ENCODE results near the gene DYNC1H1. TPM values are rescaled to one million over a fixed set of nuclear protein-coding genes. Genes with fewer than 3 reads are reported as not detected.
A peak's percentile ranks its signal among the peaks of the same experiment; 100 is the strongest.
"Not testable (repeated sequence)": the region's sequence is repeated elsewhere in the genome, so short reads cannot be mapped to it uniquely, and the experiment has no call there.

Gene DYNC1H1
- total RNA-seq, 8 experiments from 2014 or later = 424 to 616 (median 552) TPM

- H3K4me3 ChIP-seq = no peak overlapping the region
- WGBS, 10 experiments = 67 to 100% (median 94%) methylated on average over 1 to 4 of the region's 4 CpGs
- no peaks in the 10 kb centered on the region for H3K4me1 ChIP-seq (replicated peaks in 1 of 2)
- in situ Hi-C loops (cut with MboI; ENCODE audit: low pct_unique_long_range_greater_than_20kb in 2 of 9, low sequenced_read_pairs in 9 of 9, unreplicated experiment in 9 of 9) = loop anchor here in 2 of 9 experiments (25.0 kb wide), 1 partner anchor 238 kb away; the partner anchor contains the start of genes MOK (in 2 of the 2) and ZNF839 (in 2 of the 2)
- H3K27ac ChIP-seq = no peak overlapping the region
- no peak for ATAC-seq (replicated peaks in 6 of 8)
These were observed 110.1 kb downstream of the DYNC1H1 start for GRCh38 chr14:102074415-102074964.

GRCh38 chr14:102075155-102075554 is 110.8 kb downstream of the DYNC1H1 start:
- in situ Hi-C loops (cut with MboI; ENCODE audit: low pct_unique_long_range_greater_than_20kb in 2 of 9, low sequenced_read_pairs in 9 of 9, unreplicated experiment in 9 of 9) = no loop called here
- no peaks in the 10 kb centered on the region for H3K4me1 ChIP-seq (replicated peaks in 1 of 2)
- ATAC-seq (replicated peaks in 6 of 8) = peak in 1 of 8 experiments; percentile 2
- H3K27ac ChIP-seq = no peak overlapping the region
- WGBS, 10 experiments = 100% methylated on average over 1 to 2 of the region's 4 CpGs; no CpG with 5 or more reads in 8 of the 10 experiments
- no peak overlapping the region for H3K4me3 ChIP-seq

- peak in 7 of 8 experiments; percentile 4 to 36 (median 17) for ATAC-seq (replicated peaks in 6 of 8)
- H3K27ac ChIP-seq = no peak overlapping the region
- in situ Hi-C loops (cut with MboI; ENCODE audit: low pct_unique_long_range_greater_than_20kb in 2 of 9, low sequenced_read_pairs in 9 of 9, unreplicated experiment in 9 of 9) = no loop called here
- no peak overlapping the region for H3K4me3 ChIP-seq
- 60 to 100% (median 94%) methylated on average over 1 to 4 of the region's 5 CpGs; no CpG with 5 or more reads in 4 of the 10 experiments for WGBS, 10 experiments
- no peaks in the 10 kb centered on the region for H3K4me1 ChIP-seq (replicated peaks in 1 of 2)
These were observed 113.0 kb downstream of the DYNC1H1 start for GRCh38 chr14:102077382-102077709.

- ATAC-seq (replicated peaks in 6 of 8) = peak in 7 of 8 experiments; percentile 2 to 24 (median 6)
- in situ Hi-C loops (cut with MboI; ENCODE audit: low pct_unique_long_range_greater_than_20kb in 2 of 9, low sequenced_read_pairs in 9 of 9, unreplicated experiment in 9 of 9); H3K4me3 ChIP-seq; H3K4me1 ChIP-seq (replicated peaks in 1 of 2); H3K27ac ChIP-seq: not testable (repeated sequence)
- 88 to 100% (median 98%) methylated on average over 1 to 8 of the region's 11 CpGs; no CpG with 5 or more reads in 1 of the 10 experiments for WGBS, 10 experiments
These were observed 114.0 kb downstream of the DYNC1H1 start for GRCh38 chr14:102078361-102078791.

- Histone ChIP-seq H3K4me3 (no peak overlapping the region), H3K4me1 (replicated peaks in 1 of 2) (peaks cover 3 to 5% of the 10 kb centered on the region in 2 donors), H3K27ac (no peak overlapping the region)
- WGBS, 10 experiments = 75 to 100% (median 93%) methylated on average over 1 to 10 of the region's 10 CpGs; no CpG with 5 or more reads in 1 of the 10 experiments
- in situ Hi-C loops (cut with MboI; ENCODE audit: low pct_unique_long_range_greater_than_20kb in 2 of 9, low sequenced_read_pairs in 9 of 9, unreplicated experiment in 9 of 9) = no loop called here
- peak in 7 of 8 experiments; percentile 7 to 35 (median 18) for ATAC-seq (replicated peaks in 6 of 8)
These were observed 114.7 kb downstream of the DYNC1H1 start for GRCh38 chr14:102078831-102079699.

GRCh38 chr14:102079700-102079979 is 115.3 kb downstream of the DYNC1H1 start:
- in situ Hi-C loops (cut with MboI; ENCODE audit: low pct_unique_long_range_greater_than_20kb in 2 of 9, low sequenced_read_pairs in 9 of 9, unreplicated experiment in 9 of 9) = no loop called here
- peaks cover 5 to 10% of the 10 kb centered on the region in 2 donors for H3K4me1 ChIP-seq (replicated peaks in 1 of 2)
- H3K4me3 ChIP-seq = no peak overlapping the region
- no peak overlapping the region for H3K27ac ChIP-seq
- peak in 6 of 8 experiments; percentile 2 to 21 (median 13) for ATAC-seq (replicated peaks in 6 of 8)

GRCh38 chr14:102080183-102081080 is 116.1 kb downstream of the DYNC1H1 start:
- H3K27ac ChIP-seq = no peak overlapping the region
- in situ Hi-C loops (cut with MboI; ENCODE audit: low pct_unique_long_range_greater_than_20kb in 2 of 9, low sequenced_read_pairs in 9 of 9, unreplicated experiment in 9 of 9) = no loop called here
- H3K4me3 ChIP-seq = no peak overlapping the region
- peak in 3 of 8 experiments; percentile 2 to 7 (median 3) for ATAC-seq (replicated peaks in 6 of 8)
- WGBS, 10 experiments = 71 to 100% (median 85%) methylated on average over 2 to 11 of the region's 14 CpGs; no CpG with 5 or more reads in 1 of the 10 experiments
- H3K4me1 ChIP-seq (replicated peaks in 1 of 2) = peaks cover 12 to 18% of the 10 kb centered on the region in 2 donors

- WGBS, 10 experiments = 50 to 100% (median 95%) methylated on average over 1 to 7 of the region's 7 CpGs; no CpG with 5 or more reads in 1 of the 10 experiments
- ATAC-seq (replicated peaks in 6 of 8) = no peak
- H3K27ac ChIP-seq = no peak overlapping the region
- peaks cover 15 to 20% of the 10 kb centered on the region in 2 donors for H3K4me1 ChIP-seq (replicated peaks in 1 of 2)
- H3K4me3 ChIP-seq = no peak overlapping the region
- in situ Hi-C loops (cut with MboI; ENCODE audit: low pct_unique_long_range_greater_than_20kb in 2 of 9, low sequenced_read_pairs in 9 of 9, unreplicated experiment in 9 of 9) = no loop called here
These were observed 117.1 kb downstream of the DYNC1H1 start for GRCh38 chr14:102081231-102082080.

- ATAC-seq (replicated peaks in 6 of 8); in situ Hi-C loops (cut with MboI; ENCODE audit: low pct_unique_long_range_greater_than_20kb in 2 of 9, low sequenced_read_pairs in 9 of 9, unreplicated experiment in 9 of 9); H3K27ac ChIP-seq: not testable (repeated sequence)
- peaks cover 20 to 29% of the 10 kb centered on the region in 2 donors for H3K4me1 ChIP-seq (replicated peaks in 1 of 2)
- 54 to 100% (median 87%) methylated on average over 4 to 5 of the region's 5 CpGs; no CpG with 5 or more reads in 1 of the 10 experiments for WGBS, 10 experiments
- peak overlapping the region in 2 of 5 donors; percentile 69 to 76 for H3K4me3 ChIP-seq
These were observed 120.1 kb downstream of the DYNC1H1 start for GRCh38 chr14:102084522-102084921.

- Histone ChIP-seq H3K27ac (no peak overlapping the region), H3K4me3 (peak overlapping the region in 2 of 5 donors; percentile 69 to 76), H3K4me1 (replicated peaks in 1 of 2) (peaks cover 20 to 29% of the 10 kb centered on the region in 2 donors)
- in situ Hi-C loops (cut with MboI; ENCODE audit: low pct_unique_long_range_greater_than_20kb in 2 of 9, low sequenced_read_pairs in 9 of 9, unreplicated experiment in 9 of 9) = no loop called here
- 72 to 100% (median 94%) methylated on average over 4 to 6 of the region's 6 CpGs; no CpG with 5 or more reads in 1 of the 10 experiments for WGBS, 10 experiments
- ATAC-seq (replicated peaks in 6 of 8) = no peak
These were observed 120.6 kb downstream of the DYNC1H1 start for GRCh38 chr14:102084931-102085330.

GRCh38 chr14:102085488-102085887 is 121.1 kb downstream of the DYNC1H1 start:
- no peak for ATAC-seq (replicated peaks in 6 of 8)
- peak overlapping the region; percentile 62 to 81 (median 69) for H3K4me3 ChIP-seq
- no peak overlapping the region for H3K27ac ChIP-seq
- peaks cover 20 to 29% of the 10 kb centered on the region in 2 donors for H3K4me1 ChIP-seq (replicated peaks in 1 of 2)
- in situ Hi-C loops (cut with MboI; ENCODE audit: low pct_unique_long_range_greater_than_20kb in 2 of 9, low sequenced_read_pairs in 9 of 9, unreplicated experiment in 9 of 9) = no loop called here
- WGBS, 10 experiments = 6 to 70% (median 50%) methylated on average over 1 to 5 of the region's 10 CpGs; no CpG with 5 or more reads in 1 of the 10 experiments

All from motor neuron (in vitro differentiated cells).